HG02678 (cell line): ENCODE data around the gene MUC2.

ENCODE experiments used
- ATAC-seq: cut with Tn5 transposase; IDR thresholded peaks from one replicate; pipeline ENCODE4 v1.9.1; 2021; ENCODE audit warnings: mild to moderate bottlenecking, moderate library complexity; ENCODE audit not compliant: unreplicated experiment

MUC2 gene

GRCh38 chr11:1036303-1036923, 38.3 kb upstream of the MUC2 start, which contains the start of gene MUC6:
Gene MUC6 (minus strand): TSS chr11:1036718. CDS start chr11:1036655, 63 bp downstream.
- no peak for ATAC-seq

GRCh38 chr11:1036931-1037330, 37.7 kb upstream of the MUC2 start:
- ATAC-seq: no peak

GRCh38 chr11:1037506-1038055, 37.1 kb upstream of the MUC2 start:
- no peak for ATAC-seq

GRCh38 chr11:1038361-1038760, 36.3 kb upstream of the MUC2 start:
- no peak for ATAC-seq

- ATAC-seq: no peak
These were observed 35.8 kb upstream of the MUC2 start for GRCh38 chr11:1038921-1039320.

- no peak for ATAC-seq
These were observed 34.9 kb upstream of the MUC2 start for GRCh38 chr11:1039481-1040427.

- ATAC-seq: no peak
These were observed 34.1 kb upstream of the MUC2 start for GRCh38 chr11:1040428-1041148.

GRCh38 chr11:1041149-1041467, 33.6 kb upstream of the MUC2 start:
- ATAC-seq: no peak

GRCh38 chr11:1041471-1041870, 33.2 kb upstream of the MUC2 start:
- ATAC-seq: no peak

GRCh38 chr11:1041936-1042608, 32.6 kb upstream of the MUC2 start:
- no peak for ATAC-seq

GRCh38 chr11:1042626-1043562, 31.8 kb upstream of the MUC2 start:
- ATAC-seq: no peak

- ATAC-seq: no peak
These were observed 31.0 kb upstream of the MUC2 start for GRCh38 chr11:1043563-1044096.

GRCh38 chr11:1044160-1044559, 30.5 kb upstream of the MUC2 start:
- no peak for ATAC-seq

GRCh38 chr11:1047595-1048156, 27.0 kb upstream of the MUC2 start:
- ATAC-seq: no peak

- ATAC-seq: no peak
These were observed 26.2 kb upstream of the MUC2 start for GRCh38 chr11:1048375-1049070.

- no peak for ATAC-seq
These were observed 25.6 kb upstream of the MUC2 start for GRCh38 chr11:1049071-1049405.

- no peak for ATAC-seq
These were observed 25.2 kb upstream of the MUC2 start for GRCh38 chr11:1049431-1049891.

GRCh38 chr11:1049911-1050580, 24.6 kb upstream of the MUC2 start:
- ATAC-seq: no peak
